NB4 (cell line): Measurements from ENCODE around the gene FOXB1.

Source experiments
- DNase-seq: peaks from one replicate; pipeline ENCODE4 v3.0.0; 2010; ENCODE audit warnings: low read depth
- H3K4me3 ChIP-seq: one replicate; pipeline ENCODE4 v1.5.1; 2011; ENCODE audit warnings: mild to moderate bottlenecking, low read depth, low read length, moderate library complexity
- MYC ChIP-seq: IDR thresholded peaks from 2 replicates; pipeline ENCODE4 v1.6.1; 2011; ENCODE audit warnings: low read depth, low read length
- POLR2A ChIP-seq: IDR thresholded peaks from 2 replicates; pipeline ENCODE4 v1.6.1; 2011; ENCODE audit warnings: mild to moderate bottlenecking; ENCODE audit not compliant: insufficient read length; ENCODE audit errors: extremely low read depth
- TF ChIP-seq, protein P1 (sequence below): IDR thresholded peaks from one replicate; pipeline ENCODE4 v1.5.1; 2012; ENCODE audit warnings: low read depth, low read length
- TF ChIP-seq, protein P2 (sequence below): IDR thresholded peaks from 2 replicates; pipeline ENCODE4 v1.6.1; 2011; ENCODE audit warnings: low read depth, low read length

FOXB1 gene

DNA sequence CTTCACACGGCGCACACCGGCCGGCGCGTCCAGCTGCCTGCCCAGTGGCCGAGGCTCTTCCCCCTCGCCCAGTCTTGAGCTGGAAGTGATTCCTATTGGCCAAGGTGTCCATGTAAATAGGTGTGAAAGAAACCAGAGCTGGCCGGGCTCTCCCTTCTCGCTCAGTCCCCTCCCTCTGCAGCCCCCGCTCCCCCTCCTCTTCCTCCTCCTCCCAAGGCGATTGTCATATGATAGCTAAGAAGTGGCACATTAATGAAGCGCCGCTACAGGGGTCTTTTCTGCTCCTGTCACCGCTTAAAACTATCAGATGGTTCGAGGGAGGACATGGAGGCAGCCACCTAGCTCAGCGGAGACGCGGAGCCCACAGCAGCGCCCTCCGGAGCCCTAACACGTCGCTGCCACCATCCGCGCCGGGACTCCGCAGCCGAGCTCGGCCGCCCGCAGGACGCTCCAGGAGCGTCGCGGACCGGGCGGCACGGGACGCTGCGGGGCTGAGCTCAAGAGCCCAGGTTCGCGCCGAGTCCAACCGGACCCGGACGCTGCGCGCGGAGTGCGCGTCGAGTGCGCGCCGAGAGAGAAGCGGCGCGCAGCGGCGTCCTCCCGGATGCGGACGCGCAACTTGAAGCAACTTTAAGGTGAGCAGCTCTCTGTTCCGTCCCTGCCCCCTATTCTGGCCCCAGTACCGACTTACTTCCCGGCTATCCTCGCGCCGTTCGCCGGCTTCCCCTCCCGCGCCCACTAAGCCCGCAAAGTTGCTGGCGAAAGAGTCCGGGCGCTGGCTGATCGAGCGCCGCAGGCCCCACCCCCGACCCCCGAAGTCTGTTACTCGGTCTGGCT, at the start of gene FOXB1:
Gene FOXB1, plus strand, starts transcription at position 303 of the 837 bp plus-strand sequence. CDS start 653 bp downstream, outside the sequence.
- H3K4me3 ChIP-seq: no peak within 1 kb of the TSS
- DNase-seq: no peak
- TF ChIP-seq POLR2A: no peak
- TF ChIP-seq, protein P1, sequence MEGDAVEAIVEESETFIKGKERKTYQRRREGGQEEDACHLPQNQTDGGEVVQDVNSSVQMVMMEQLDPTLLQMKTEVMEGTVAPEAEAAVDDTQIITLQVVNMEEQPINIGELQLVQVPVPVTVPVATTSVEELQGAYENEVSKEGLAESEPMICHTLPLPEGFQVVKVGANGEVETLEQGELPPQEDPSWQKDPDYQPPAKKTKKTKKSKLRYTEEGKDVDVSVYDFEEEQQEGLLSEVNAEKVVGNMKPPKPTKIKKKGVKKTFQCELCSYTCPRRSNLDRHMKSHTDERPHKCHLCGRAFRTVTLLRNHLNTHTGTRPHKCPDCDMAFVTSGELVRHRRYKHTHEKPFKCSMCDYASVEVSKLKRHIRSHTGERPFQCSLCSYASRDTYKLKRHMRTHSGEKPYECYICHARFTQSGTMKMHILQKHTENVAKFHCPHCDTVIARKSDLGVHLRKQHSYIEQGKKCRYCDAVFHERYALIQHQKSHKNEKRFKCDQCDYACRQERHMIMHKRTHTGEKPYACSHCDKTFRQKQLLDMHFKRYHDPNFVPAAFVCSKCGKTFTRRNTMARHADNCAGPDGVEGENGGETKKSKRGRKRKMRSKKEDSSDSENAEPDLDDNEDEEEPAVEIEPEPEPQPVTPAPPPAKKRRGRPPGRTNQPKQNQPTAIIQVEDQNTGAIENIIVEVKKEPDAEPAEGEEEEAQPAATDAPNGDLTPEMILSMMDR: no peak
- TF ChIP-seq, protein P2, sequence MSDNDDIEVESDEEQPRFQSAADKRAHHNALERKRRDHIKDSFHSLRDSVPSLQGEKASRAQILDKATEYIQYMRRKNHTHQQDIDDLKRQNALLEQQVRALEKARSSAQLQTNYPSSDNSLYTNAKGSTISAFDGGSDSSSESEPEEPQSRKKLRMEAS: no peak
- TF ChIP-seq MYC: no peak

DNA sequence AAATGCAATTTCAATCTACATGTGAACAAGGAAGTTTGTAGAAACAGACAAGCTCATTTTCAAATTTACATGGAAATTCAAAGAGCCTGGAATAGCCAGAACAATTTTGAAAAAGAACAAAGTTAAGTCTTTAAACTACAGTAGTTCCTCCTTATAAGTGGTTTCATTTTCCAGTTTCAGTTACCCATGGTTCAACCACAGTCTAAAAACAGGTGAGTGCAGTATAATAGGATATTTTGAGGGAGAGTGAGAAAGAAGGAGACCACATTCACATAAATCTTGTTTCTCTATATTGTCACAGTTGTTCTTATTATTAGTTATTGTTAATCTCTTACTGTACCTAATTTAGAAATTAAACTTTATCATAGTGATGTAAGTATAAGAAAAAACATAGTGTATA, 45.8 kb upstream of the FOXB1 start:
- no peak for DNase-seq
- TF ChIP-seq POLR2A (no peak), MYC (no peak)
- TF ChIP-seq, protein P1: no peak
- TF ChIP-seq, protein P2: no peak
- H3K4me3 ChIP-seq: no peak overlapping the region

DNA sequence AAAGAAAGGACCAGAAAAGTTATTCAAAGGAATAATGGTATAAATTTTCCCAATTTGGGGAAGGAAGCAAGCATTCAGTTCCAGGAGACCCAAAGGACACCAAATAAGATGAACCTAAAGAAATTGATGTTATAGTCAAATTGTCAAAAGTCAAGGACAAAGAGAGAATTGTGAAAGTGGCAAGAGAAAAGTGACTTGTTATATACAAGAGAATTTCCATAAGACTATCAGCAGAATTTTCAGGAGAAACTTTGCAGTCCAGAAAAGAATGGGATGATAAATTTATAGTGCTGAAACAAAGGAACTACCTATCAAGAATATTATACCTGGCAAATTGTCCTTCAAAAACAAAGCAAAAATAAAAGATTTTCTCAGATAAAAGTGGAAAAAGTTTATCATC, 43.8 kb upstream of the FOXB1 start:
- no peak for DNase-seq
- TF ChIP-seq, protein P1: no peak
- TF ChIP-seq, protein P2: no peak
- TF ChIP-seq MYC (no peak), POLR2A (no peak)
- no peak overlapping the region for H3K4me3 ChIP-seq

DNA sequence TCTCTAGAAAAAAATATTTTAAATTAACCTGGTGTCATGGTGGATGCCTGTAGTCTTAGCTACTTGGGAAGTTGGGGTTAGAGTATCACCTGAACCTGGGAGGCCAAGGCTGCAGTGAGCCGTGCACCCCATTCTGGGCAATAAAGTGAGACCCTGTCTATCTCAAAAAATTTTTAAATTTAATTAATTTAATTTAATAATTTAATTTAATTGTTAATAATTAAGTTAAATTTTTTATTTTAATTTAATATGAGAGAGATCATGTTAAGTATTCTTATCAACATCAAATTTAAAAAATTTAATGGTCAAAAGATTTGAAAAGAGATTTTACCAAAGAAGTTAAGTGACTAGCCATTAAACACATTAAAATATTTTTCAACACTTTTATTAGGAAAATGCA, 40.8 kb upstream of the FOXB1 start:
- DNase-seq: no peak

DNA sequence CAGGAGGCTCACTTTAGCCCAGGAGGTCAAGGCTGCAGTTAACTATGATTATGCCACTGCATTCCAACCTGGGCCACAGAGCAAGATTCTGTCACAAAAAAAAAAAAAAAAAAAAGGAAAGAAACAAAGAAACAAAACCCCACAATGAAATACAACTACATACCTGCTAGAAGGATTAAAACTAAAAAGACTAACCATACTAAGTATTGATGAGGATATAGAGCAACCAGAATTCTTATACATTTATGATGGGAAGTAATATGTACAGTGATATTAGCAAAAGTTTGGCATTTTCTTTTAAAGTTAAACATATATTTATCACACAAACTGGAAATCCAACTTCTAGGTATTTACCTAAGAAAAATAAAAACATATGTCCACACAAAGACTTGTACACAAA, 40.2 kb upstream of the FOXB1 start:
- DNase-seq: no peak
- no peak overlapping the region for H3K4me3 ChIP-seq
- TF ChIP-seq MYC (no peak), POLR2A (no peak)
- TF ChIP-seq, protein P1: no peak
- TF ChIP-seq, protein P2: no peak

More for the DNA sequence above, 40.8 kb upstream of the FOXB1 start:
- no peak overlapping the region for H3K4me3 ChIP-seq
- TF ChIP-seq, protein P2: no peak
- TF ChIP-seq, protein P1: no peak
- no peak for TF ChIP-seq POLR2A
- no peak for TF ChIP-seq MYC
